Omental fat pad (tissue), 4 donors: Measurements from ENCODE around the gene JAK1. TPM values are rescaled to one million over a fixed set of nuclear protein-coding genes. Genes with fewer than 3 reads are reported as not detected.

Experiments
- ATAC-seq: fragments of 150-250 bp; one replicate; pipeline ENCODE4 v1.9.1; 2016; ENCODE audit warnings: mild to moderate bottlenecking, moderate library complexity; ENCODE audit not compliant: low FRiP score
- DNase-seq: peaks from one replicate; pipeline ENCODE4 v3.0.0-alpha.2; 2019; ENCODE audit warnings: low spot score
- total RNA-seq, 4 donors: library from RNA; depleted of rRNA; stranded (reverse); fragments of >200 nt; gene quantifications; one replicate each; pipeline ENCODE4 v1.1.0, GENCODE V29; 2016
- TF ChIP-seq, protein P1 (sequence below), 3 donors: fragments of 450-650 bp; IDR thresholded peaks; one replicate each; pipeline ENCODE4 v1.5.1; 2016 to 2017; ENCODE audit warnings: antibody characterized with exemption in 3 of 3, mild to moderate bottlenecking in 3 of 3, moderate library complexity in 2 of 3

The JAK1 gene
- total RNA-seq, 4 donors from 2014 or later = 175 to 303 (median 204) TPM

DNA sequence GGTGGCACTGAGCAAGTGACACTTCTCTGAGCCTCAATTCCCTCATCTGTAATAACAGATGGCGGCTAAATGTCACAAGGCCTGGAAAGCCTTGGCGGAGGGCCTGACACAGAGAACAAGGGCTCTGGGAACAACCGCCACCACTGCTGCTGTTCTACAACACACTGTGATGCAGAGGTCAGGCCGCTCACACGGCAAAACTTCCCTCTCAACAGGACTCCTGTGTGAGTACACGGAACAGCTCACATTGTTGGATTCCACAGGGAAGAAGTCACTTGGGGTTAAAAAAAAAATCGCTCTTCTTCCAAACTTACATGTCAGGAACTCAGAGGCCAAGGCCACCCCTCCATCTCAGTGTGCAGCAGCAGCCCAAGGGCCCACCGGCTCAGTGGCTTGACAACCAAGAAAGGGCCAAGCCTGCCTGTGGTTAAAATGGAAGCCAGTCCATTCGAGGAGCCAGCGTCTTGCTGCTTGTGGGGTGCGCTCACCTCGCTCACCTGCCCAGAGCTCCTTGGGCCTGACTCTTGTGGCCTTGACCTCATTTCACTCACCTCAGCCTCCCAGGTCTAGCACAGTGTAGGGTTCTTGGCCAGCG, 120.4 kb downstream of the JAK1 start:
- TF ChIP-seq, protein P1, sequence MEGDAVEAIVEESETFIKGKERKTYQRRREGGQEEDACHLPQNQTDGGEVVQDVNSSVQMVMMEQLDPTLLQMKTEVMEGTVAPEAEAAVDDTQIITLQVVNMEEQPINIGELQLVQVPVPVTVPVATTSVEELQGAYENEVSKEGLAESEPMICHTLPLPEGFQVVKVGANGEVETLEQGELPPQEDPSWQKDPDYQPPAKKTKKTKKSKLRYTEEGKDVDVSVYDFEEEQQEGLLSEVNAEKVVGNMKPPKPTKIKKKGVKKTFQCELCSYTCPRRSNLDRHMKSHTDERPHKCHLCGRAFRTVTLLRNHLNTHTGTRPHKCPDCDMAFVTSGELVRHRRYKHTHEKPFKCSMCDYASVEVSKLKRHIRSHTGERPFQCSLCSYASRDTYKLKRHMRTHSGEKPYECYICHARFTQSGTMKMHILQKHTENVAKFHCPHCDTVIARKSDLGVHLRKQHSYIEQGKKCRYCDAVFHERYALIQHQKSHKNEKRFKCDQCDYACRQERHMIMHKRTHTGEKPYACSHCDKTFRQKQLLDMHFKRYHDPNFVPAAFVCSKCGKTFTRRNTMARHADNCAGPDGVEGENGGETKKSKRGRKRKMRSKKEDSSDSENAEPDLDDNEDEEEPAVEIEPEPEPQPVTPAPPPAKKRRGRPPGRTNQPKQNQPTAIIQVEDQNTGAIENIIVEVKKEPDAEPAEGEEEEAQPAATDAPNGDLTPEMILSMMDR (IDR thresholded peaks at IDR 0.05) = no peak
- ATAC-seq (no peak), DNase-seq (no peak)

- TF ChIP-seq, protein P1 (IDR thresholded peaks at IDR 0.05) = no peak
- ATAC-seq = no peak
- DNase-seq = no peak
Observed at GRCh38 chr1:64844609-64845008, 121.7 kb downstream of the JAK1 start.

DNA sequence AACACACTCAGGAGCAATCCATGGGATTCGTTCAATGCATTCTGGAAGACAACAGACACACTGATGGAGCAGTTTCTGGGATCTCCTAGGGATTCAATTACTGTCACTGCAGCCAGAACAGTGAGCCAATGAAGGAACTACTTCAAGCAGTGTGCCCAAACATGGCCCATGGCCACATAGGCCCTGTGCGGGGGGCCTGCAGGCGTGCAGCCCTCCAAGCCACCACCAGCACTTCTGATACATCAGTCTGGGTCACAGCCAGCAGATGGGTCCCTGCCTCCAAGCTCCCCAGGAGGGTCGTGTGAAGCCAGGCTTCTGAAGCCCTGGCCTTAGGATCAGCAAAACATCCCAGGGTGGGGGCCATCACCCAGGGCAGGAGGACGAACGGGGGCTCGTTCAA, 122.2 kb downstream of the JAK1 start:
- TF ChIP-seq, protein P1 (IDR thresholded peaks at IDR 0.05) = no peak
- no peak for ATAC-seq
- no peak for DNase-seq

DNA sequence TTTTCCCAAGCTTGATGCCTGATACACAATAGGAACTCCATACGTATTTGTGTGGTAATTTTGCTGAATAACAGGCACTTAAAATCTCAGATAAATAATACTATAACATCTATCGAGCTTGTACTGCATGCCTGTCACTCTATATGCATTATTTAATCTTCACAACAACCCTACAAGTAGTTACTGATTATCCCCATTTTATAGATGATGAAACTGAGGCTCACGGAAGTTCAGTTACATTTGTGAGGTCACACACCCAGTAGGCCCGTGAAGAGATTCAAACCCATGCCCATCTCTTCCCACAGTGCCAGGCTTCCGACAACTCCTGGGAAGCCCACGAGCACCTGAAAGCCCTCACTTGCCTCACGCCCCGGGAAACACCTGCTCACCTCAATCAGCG, 122.7 kb downstream of the JAK1 start:
- DNase-seq (no peak), ATAC-seq (no peak)
- TF ChIP-seq, protein P1 (IDR thresholded peaks at IDR 0.05) = no peak

DNA sequence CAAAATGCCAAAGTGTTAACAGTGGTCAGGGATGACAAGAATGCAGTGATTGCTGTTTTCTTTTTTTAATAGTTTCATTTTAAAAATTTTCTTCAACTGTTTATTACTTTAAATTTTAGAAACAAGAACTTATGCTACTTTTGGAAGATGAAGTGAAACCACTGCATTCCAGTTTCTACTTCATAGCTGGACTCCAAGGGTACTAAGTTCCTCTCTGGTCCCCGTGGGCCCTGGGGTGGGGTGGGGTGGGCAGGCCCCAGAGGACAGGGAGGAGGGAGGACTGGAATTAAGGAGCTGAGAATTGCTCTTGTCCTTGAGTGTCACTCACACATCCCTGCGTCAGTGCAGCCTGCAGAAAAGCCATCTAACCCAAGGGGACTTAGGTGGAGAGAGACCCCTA, 124.1 kb downstream of the JAK1 start:
- TF ChIP-seq, protein P1 (IDR thresholded peaks at IDR 0.05) = no peak
- no peak for ATAC-seq

GRCh38 chr1:64841330-64842065, 124.9 kb downstream of the JAK1 start:
- TF ChIP-seq, protein P1 (IDR thresholded peaks at IDR 0.05) = no peak

More for the DNA sequence above, 124.1 kb downstream of the JAK1 start:
- no peak for DNase-seq

More at GRCh38 chr1:64841330-64842065, 124.9 kb downstream of the JAK1 start:
- DNase-seq (no peak), ATAC-seq (no peak)
